GM21786 (cell line): Measurements from ENCODE around the gene RPP25L.
A peak's percentile ranks its signal among the peaks of the same experiment; 100 is the strongest.
"Not testable (repeated sequence)": the region's sequence is repeated elsewhere in the genome, so short reads cannot be mapped to it uniquely, and the experiment has no call there.

Experiments used
- ATAC-seq: cut with Tn5 transposase; IDR thresholded peaks from one replicate; pipeline ENCODE4 v1.9.1; 2021; ENCODE audit not compliant: unreplicated experiment

The RPP25L gene, protein sequence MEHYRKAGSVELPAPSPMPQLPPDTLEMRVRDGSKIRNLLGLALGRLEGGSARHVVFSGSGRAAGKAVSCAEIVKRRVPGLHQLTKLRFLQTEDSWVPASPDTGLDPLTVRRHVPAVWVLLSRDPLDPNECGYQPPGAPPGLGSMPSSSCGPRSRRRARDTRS

DNA sequence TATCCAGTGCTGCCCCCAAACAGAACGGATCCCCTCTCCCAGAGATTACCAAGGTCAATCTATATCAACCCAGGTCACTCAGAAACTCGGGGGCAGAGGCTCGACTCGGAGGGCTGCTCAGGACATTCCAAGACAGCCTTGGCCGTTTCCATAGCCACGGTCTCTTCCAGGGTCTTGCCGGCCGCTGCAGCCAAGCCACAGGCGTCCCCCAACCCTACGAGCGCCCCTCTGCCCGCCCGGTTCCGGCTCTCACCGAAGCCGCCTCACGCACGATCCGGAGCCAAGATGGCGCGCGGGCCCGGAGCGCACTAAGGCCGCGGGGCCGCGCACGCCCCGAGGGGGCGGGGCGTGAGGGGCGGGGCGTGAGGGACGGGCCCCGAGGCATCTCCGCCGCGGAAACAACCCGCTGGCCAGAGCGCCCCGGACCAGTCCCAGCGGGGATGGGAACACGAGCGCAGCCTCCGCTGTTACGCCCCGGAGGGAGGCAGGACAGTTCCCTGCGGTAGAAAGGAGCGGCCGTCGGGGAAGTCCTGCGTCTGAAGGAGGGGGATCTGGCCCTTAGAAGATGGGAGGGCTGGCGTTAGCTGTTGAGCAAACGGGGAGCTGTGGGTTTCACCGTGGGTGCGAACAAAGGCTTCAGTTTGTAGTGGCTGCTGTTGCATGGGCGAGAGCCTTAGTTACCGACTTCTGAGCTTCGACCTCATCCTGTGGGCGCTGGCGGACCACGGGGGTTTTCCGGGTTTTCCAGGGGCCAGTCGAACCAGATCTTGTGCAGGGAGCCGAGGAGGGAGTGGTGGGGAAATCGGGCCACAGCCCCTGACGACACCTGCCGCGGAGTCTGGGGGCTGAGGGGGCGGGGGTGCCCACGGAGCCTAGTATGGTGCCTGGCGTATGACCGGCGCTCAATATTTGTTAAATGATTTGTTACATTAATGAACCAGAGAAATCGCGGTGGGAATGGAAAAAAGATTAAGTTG, at the start of gene RPP25L:
RPP25L (minus strand) TSS at position 287 of the 977 bp plus-strand sequence. CDS start 801 bp downstream, outside the sequence.
- peak; percentile 81 for ATAC-seq

DNA sequence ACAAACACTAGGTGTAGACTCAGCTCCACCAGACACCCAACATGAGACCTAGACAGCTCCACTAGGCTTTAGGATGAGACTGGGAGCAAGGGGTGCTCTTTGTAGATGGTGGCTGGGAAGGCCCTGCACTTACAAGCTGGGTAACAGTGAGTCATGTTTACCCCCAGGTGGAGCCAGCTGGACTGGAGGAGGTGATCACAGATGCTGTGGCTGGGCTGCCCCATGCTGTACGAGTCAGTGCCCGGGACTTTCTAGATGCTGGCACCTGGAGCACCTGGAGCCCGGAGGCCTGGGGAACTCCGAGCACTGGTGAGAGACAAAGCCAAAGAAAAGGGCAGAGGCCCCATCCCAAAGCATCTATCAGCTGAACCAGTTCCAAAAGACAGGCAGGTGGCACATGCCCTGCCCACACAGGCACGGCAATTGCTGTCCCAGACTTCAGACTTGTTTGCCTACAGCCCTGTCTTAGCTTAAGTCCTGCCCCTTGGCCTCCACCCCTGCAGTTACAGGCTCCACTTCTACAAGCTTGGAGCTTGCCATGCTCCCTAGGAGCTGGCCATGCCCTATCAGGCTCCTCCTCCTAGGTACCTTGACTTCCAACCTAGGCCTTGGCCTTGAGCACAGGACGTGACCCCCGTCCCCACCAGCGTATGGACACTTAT, 47.8 kb upstream of the RPP25L start:
- ATAC-seq, result no peak

DNA sequence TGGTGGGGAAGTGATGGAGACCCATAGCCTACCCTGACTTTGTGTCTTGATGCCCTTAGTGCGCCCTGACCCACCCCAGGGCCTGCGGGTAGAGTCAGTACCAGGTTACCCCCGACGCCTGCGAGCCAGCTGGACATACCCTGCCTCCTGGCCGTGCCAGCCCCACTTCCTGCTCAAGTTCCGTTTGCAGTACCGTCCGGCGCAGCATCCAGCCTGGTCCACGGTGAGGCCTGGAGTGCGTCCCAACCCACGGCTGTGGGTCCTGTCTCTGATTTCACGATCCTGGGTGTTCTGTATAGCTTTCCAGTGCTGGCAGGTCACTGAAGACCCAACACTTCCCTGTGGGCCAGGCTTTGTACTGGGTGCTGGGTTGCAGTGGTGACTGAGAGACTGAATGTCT, 46.6 kb upstream of the RPP25L start:
- ATAC-seq, result no peak

DNA sequence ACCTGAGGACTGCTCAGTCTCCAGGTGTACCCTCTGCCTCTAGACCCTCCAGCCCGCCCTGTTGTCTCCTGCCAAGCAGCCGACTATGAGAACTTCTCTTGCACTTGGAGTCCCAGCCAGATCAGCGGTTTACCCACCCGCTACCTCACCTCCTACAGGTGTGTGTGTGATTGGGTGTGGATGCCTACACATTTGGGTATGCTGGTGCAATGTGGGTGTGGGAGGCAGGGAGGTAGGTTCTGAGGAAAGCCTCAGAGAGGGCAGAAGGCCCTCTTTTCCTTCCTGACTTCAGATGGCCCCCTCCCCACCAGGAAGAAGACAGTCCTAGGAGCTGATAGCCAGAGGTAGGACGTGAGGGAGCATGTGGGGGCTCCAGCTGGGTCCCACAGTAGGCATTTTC, 45.1 kb upstream of the RPP25L start:
- ATAC-seq, result no peak

DNA sequence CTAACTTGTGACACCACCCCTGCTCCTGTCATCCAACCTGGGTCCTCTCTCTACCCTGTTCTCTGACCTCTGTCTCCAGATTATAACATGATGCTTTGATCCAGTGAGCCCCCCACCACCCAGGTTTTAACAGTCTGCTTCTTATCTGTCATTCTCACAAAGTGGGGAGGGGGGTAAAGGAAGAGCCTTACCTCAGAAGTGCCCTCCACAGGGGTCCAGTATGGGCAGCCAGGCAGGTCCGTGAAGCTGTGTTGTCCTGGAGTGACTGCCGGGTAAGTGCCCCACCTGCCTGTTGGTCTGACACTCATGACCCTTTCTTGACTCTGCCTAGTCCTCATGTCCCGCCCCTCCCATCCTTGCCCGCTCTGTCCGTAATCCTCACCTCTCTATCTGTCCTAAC, 43.5 kb upstream of the RPP25L start:
- no peak for ATAC-seq

DNA sequence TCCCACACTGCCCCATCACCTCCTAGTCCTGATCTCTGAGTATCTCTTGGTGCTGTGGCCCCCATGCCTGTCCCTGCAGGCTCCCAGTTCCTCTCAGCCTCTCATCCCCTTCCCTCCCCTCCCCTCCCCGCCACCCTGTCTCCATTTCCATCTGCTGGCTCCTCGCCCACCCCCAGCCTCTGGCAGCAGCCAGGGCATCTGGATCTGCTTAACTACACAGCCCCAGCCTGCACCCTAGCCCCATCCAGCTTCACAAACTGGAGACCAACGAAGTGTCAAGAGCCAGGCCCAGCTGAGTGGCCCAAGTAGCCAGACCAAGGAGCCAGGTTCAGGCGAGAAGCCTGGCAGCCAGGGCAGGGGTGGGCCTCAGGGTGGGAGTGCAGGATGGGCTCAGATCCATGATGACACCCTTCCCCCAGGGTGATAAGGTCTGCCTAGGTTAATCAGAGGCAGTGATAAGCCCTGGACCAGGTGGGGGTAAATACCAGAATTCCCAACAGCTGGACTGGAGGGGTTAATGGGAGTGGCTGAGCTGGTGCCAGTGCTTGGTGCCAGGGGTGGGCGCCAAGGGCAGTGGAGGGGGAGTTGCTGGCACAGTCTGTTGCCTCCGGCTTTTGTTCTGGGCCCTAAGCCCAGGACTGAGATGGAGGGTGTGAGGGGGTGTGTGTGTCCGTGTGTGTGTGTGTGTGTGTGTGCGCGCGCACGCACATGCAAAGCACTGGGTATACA, 42.6 kb upstream of the RPP25L start:
- ATAC-seq, result no peak

DNA sequence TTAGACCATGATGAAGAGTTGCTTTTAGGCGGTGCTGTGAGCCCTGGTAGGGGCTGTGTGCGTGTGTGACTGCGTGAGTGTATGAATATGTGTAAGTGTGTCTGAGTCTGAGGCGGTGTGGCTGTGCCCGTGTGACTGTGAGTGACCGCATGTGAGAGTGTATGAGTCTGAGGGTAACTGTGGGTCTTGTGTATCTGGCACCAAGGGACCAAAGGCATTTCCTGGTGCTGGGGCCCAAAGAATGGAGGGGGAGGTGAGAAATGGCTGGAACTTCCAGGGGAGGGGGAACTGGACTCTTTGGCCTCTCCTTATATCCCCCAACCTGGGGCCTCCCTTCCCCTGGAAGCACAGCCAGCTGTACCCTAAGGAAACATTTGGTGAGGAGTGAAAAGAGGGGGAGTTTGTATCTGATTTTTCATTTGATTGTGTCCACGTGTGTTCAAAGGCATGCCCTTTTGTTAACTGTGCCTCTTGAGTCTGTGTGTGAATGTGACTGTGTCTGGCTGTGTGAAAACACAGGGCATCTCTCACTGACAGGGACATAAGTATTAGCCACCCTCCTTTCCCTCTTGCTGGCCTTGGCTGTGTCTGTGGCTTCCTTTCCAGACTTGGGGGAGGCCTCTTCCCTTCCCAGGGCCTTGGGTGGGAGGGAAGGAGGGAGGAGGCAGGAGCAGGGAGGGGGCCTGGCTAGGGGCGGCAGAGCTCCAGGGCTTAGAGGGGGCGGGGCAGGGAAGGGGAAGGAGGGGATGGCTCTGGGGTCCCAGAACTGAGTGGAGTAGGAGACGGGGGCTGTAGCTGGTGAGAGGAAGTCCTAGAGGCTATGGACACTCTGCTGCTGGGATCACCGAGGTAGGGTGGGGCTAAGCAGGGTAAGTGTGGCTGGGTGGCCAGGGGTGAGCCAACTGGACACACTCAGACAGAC, 41.5 kb upstream of the RPP25L start:
- no peak for ATAC-seq

DNA sequence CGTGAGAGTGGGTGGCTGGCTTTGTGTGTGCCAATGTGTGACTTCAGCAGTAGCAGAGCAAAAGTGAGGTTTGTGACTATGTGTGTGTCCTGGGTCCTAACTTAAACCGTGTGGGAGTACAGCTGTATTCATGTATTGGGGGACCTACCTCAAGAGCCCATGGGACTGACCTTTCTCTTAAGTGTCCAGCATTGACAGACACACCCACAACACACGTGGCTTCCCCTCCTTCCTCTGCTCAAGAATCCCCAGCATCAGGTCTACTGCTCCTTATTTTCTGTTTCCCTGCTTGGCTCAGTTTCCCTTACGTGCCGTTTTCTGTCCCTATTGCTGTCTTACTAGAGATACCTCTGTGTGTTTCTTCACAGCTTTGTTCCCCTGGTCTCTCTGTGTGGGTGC, 40.7 kb upstream of the RPP25L start:
- ATAC-seq, result no peak

DNA sequence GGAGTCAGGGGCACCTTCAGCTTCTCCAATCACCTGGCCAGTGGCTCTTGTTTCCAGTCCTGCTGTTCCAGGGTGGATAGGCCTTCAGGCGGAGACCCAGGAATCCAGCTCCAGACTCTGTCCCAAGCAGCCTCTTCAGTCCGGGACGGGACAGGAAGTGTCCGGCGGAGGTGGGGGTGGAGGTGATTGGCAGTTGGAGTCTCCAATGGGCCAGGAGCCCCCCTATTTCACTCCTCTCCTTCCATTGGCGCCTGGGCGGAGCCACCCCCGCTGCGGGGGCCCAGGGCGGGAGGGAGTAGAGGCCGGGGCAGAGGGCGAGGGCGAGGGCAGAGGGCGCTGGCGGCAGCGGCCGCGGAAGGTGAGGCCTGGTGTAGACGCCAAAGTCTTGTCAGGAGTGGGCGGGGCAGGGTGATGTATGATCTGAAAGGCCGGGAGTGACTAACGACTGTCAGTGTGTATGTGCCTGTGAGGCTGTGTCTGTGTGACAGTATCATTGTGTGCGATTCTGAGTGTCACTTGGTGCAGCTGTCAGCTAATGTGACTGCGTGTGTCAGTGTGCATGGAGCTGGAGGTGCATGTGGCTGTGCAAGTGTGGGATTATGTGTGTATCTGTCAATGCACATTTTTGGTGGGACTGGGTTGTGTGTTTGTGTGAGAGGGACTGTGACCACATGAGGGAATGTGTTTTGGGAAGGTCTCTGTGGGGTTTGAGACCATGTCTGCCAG, 40.1 kb upstream of the RPP25L start, which contains the start of gene IL11RA:
IL11RA (plus strand) TSS at position 310 of the 726 bp plus-strand sequence. CDS start 3,033 bp downstream, outside the sequence.
- ATAC-seq, result no peak

DNA sequence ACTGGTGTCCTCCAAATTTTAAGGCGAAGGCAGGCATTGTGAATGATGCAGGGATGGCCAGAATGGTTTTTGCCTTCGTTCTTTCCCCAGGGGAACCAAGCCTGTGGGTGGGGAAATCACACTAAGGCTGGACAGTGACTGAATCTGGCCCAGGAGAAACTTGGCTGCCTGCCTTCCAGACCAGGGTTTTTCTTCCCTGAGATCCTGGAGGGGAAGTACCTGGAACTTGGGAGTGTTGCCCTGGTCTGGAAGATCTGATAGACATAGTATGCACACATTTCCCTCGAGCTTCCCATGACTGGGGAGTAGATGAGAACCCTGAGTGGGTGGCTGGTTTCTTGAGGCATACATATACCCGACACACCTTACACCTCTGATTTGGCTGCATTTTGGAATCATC, 39.4 kb upstream of the RPP25L start:
- no peak for ATAC-seq

DNA sequence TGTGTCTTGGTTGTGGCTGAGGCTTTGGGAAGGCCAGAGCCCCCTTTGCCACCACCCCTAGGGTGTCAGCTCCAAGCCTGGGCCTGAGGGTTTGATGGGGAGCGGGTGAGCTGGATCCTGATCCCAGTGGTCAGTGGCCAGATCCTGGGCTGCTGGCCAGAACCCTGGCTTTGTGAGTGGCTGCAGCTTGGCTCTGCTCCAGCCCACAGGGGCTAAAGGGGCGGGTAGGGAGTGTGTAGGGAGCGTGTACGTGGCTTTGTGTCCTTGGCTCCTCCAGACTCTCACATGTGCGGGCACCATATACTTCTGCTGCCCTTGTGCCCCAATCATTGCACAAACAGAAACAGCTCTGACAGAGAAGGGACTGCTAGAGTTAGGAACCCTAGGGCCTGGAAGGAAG, 38.9 kb upstream of the RPP25L start:
- no peak for ATAC-seq

DNA sequence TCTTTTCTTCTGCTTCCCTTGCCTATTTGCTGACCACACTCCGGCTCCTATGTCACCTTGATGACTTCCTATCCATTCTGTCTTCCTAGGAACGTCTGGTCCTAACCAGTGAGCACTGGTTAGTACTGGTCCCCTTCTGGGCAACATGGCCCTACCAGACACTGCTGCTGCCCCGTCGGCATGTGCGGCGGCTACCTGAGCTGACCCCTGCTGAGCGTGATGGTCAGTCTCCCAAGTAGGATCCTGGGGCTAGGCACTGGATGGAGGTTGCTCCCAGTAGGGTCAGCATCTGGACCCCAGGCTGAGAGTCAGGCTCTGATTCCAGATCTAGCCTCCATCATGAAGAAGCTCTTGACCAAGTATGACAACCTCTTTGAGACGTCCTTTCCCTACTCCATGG, 36.8 kb upstream of the RPP25L start:
- no peak for ATAC-seq

DNA sequence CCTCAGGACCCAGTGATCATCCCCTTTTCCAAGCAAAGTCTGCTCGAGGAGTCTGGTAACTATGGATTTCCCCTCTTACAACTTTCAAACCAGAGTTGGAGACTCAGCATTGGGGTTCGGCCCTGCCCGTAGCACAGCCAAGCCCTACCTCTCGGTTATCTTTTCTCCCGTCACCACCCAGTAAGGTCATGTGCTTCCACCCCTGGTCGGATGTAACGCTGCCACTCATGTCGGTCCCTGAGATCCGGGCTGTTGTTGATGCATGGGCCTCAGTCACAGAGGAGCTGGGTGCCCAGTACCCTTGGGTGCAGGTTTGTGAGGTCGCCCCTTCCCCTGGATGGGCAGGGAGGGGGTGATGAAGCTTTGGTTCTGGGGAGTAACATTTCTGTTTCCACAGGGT, 35.8 kb upstream of the RPP25L start:
- no peak for ATAC-seq

DNA sequence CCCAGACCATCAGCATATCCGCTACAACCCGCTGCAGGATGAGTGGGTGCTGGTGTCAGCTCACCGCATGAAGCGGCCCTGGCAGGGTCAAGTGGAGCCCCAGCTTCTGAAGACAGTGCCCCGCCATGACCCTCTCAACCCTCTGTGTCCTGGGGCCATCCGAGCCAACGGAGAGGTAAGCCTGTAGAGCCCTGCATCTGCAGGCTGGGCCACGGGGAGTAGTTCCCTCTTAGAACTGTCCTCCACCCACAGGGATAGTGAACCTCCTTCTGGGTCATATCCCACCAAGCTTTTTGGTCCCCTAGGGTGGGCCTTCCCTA, 35.1 kb upstream of the RPP25L start:
- ATAC-seq, result no peak

DNA sequence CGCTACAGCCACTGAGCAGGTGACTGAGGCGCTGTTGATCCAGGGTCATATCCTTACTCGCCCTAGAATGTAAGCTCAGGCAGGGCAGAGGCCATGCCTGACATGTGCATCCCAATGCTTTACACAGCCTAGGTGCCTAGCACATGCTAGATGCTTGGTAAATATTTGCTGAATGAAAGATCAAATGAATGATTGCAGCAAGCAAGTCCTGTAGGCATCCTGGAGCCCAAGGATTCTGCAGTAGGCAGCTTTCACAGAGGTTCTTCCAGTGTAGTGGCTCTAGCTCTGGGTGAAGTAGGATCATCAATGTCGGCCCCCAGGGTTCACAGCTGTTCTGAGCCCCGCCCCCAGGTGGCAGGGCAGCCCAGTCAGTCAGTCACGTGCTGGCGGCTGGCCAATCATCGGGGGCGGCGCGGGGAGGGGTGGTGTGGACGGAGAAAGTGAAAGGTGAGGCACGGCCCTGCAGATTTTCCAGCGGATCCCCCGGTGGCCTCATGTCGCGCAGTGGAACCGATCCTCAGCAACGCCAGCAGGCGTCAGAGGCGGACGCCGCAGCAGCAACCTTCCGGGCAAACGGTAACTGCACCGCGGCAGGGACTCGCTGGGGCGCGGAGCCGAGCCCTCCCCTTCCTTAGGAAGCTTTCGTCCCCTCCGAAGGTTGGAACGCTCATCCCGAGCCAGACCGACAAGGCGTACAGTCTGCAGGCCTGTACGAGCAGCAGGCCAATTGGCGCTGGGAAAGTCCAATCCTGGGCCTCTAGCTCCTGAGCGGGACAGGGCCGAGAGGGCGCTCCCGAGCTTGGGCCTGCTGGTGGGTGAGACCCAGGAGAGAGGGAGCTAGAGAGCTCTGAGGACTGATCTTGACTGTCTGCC, 34.5 kb upstream of the RPP25L start, which contains the start of gene GALT:
GALT (plus strand) TSS at position 465 of the 873 bp plus-strand sequence; CDS start at position 495, 30 bp downstream.
- ATAC-seq, result peak; percentile 83

DNA sequence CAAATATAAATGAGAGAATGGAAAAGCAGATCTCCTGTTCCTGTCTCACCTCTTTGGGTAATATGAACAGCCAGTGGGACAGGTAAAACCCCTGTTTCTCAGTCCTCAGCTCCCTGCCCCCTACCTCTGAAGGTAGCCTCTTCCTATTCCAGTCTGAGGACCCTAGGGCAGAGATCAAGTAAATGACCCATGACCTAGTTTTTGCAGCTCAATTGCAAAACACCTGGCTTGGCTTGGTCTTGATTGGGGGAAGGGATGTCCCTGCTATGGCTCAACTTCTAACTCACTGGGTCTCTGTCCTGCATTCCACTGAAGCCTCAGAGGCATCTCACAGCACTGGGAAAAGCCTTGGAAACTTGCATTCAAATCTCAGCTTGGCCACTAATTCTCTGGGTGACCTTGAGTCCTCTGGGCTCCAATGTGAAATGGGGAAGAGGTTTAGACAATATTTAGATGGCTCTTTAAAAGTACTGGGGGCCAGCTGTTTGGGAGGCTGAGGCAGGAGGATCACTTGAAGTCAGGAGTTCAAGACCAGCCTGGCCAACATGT, 32.9 kb upstream of the RPP25L start:
- ATAC-seq, result no peak

DNA sequence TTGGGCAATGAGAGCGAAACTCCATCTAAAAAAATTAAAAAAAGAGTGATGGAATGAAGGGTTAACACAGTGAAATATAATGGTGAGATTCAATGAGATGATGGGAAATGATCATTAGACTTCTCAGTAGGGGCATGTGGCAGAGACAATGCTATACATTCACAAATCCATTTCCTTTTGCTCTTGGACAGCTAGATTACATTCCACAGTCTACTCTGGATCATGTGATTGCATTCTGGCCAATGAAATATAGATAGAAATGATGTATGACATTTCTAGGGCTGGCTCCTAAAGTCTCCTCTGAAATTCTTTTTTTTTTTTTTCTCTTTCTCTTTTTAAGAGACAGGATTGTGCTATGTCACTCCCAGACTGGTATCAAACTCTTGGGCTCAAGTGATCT, 30.8 kb upstream of the RPP25L start:
- ATAC-seq, result no peak

DNA sequence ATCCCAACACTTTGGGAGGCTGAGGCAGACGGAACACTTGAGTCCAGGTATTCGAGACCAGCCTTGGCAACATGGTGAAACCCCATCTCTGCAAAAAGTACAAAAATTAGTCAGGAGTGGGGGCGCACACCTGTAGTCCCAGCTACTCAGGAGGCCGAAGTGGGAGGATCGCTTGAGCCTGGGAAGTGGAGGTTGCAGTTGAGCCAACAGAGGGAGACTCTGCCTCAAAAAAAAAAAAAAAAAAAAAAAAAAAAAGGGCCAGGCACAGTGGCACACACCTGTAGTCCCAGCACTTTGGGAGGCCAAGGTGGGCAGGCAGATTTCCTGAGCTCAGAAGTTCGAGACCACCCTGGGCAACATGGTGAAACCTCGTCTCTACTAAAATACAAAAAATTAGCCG, 27.4 kb upstream of the RPP25L start:
- not testable (repeated sequence) for ATAC-seq
